ENCODE data around the gene AFF1. TPM values are rescaled to one million over a fixed set of nuclear protein-coding genes. Genes with fewer than 3 reads are reported as not detected.
"Not testable (repeated sequence)": the region's sequence is repeated elsewhere in the genome, so short reads cannot be mapped to it uniquely, and the experiment has no call there.

The AFF1 gene
- total RNA-seq, 3 donors from 2014 or later (not counting 1 experiment from before 2014, with no cell fraction given), result 87.9 to 93.4 (median 91.7) TPM

- 100% methylated on average over 2 of the region's 2 CpGs for WGBS (ENCODE audit: insufficient coverage)
- intact Hi-C loops (cut with micrococcal nuclease), result no loop called here
- Histone ChIP-seq H3K4me1 (ENCODE audit: control insufficient read depth, insufficient read depth, low read length) (peaks cover 5% of the 10 kb centered on the region), H3K36me3 (ENCODE audit: control insufficient read depth, insufficient read depth, low read length) (no peaks in the 10 kb centered on the region), H3K9me3 (ENCODE audit: control insufficient read depth, insufficient read depth, low read length) (no peaks in the 10 kb centered on the region), H3K4me3 (ENCODE audit: low read length) (no peak overlapping the region), H3K27me3 (ENCODE audit: control insufficient read depth, insufficient read depth, low read length) (no peaks in the 10 kb centered on the region), H3K27ac (ENCODE audit: low read length) (no peak overlapping the region)
- no peaks in the 10 kb centered on the region for H3K9me3 Mint-ChIP-seq
- DNase-seq (no peak), ATAC-seq (no peak)
- peaks cover 16 to 30% of the 10 kb centered on the region in 2 donors for H3K4me1 Mint-ChIP-seq
- peaks cover 7% of the 10 kb centered on the region for H3K36me3 Mint-ChIP-seq
- no peak for TF ChIP-seq CTCF (IDR thresholded peaks at IDR 0.05)
- no peak overlapping the region for H3K27ac Mint-ChIP-seq
- no peaks in the 10 kb centered on the region for H3K27me3 Mint-ChIP-seq (ENCODE audit: low read depth in 2 of 2)
- H3K4me3 Mint-ChIP-seq, result no peak overlapping the region
Observed at GRCh38 chr4:86980230-86980629, 45.4 kb downstream of the AFF1 start.

- Histone ChIP-seq H3K27ac (ENCODE audit: low read length) (no peak overlapping the region), H3K4me1 (ENCODE audit: control insufficient read depth, insufficient read depth, low read length) (peaks cover 5% of the 10 kb centered on the region), H3K36me3 (ENCODE audit: control insufficient read depth, insufficient read depth, low read length) (no peaks in the 10 kb centered on the region), H3K27me3 (ENCODE audit: control insufficient read depth, insufficient read depth, low read length) (no peaks in the 10 kb centered on the region), H3K4me3 (ENCODE audit: low read length) (no peak overlapping the region), H3K9me3 (ENCODE audit: control insufficient read depth, insufficient read depth, low read length) (no peaks in the 10 kb centered on the region)
- peak in 1 of 2 donors; percentile 34 for DNase-seq
- WGBS (ENCODE audit: insufficient coverage), result 27% methylated on average over 5 of the region's 5 CpGs
- TF ChIP-seq CTCF (IDR thresholded peaks at IDR 0.05), result no peak
- H3K27ac Mint-ChIP-seq, result peak overlapping the region in 1 of 2 donors; percentile 69
- H3K4me3 Mint-ChIP-seq, result no peak overlapping the region
- no peaks in the 10 kb centered on the region for H3K27me3 Mint-ChIP-seq (ENCODE audit: low read depth in 2 of 2)
- no peaks in the 10 kb centered on the region for H3K9me3 Mint-ChIP-seq
- ATAC-seq, result peak in 2 of 3 donors; percentile 17 to 44
- H3K4me1 Mint-ChIP-seq, result peaks cover 16 to 20% of the 10 kb centered on the region in 2 donors
- peaks cover 7% of the 10 kb centered on the region for H3K36me3 Mint-ChIP-seq
- intact Hi-C loops (cut with micrococcal nuclease), result no loop called here
Observed at GRCh38 chr4:86981789-86982188, 47.0 kb downstream of the AFF1 start.

- WGBS (ENCODE audit: insufficient coverage), result 96% methylated on average over 4 of the region's 5 CpGs
- intact Hi-C loops (cut with micrococcal nuclease); H3K36me3 ChIP-seq (ENCODE audit: control insufficient read depth, insufficient read depth, low read length); H3K27ac Mint-ChIP-seq; H3K27ac ChIP-seq (ENCODE audit: low read length); H3K4me3 ChIP-seq (ENCODE audit: low read length); H3K27me3 ChIP-seq (ENCODE audit: control insufficient read depth, insufficient read depth, low read length); H3K4me1 ChIP-seq (ENCODE audit: control insufficient read depth, insufficient read depth, low read length); DNase-seq; H3K4me1 Mint-ChIP-seq; H3K9me3 ChIP-seq (ENCODE audit: control insufficient read depth, insufficient read depth, low read length); H3K4me3 Mint-ChIP-seq; H3K9me3 Mint-ChIP-seq; H3K27me3 Mint-ChIP-seq (ENCODE audit: low read depth in 2 of 2); H3K36me3 Mint-ChIP-seq; ATAC-seq: not testable (repeated sequence)
Observed at GRCh38 chr4:86985852-86986251, 51.0 kb downstream of the AFF1 start.

DNA sequence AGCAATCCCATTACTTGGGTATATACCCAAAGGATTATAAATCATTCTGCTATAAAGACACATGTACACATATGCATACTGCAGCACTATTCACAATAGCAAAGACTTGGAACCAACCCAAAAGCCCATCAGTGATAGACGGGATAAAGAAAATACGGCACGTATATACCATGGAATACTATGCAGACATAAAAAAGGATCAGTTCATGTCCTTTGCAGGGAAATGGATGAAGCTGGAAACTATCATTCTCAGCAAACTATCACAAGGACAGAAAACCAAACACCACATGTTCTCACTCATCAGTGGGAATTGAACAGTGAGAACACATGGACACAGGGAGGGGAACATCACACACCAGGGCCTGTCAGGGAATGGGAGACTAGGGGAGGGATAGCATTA is 54.8 kb downstream of the AFF1 start:
- H3K27me3 ChIP-seq (ENCODE audit: control insufficient read depth, insufficient read depth, low read length); ATAC-seq; H3K27me3 Mint-ChIP-seq (ENCODE audit: low read depth in 2 of 2); H3K36me3 Mint-ChIP-seq; H3K4me3 Mint-ChIP-seq; H3K9me3 ChIP-seq (ENCODE audit: control insufficient read depth, insufficient read depth, low read length); H3K27ac ChIP-seq (ENCODE audit: low read length); H3K4me1 ChIP-seq (ENCODE audit: control insufficient read depth, insufficient read depth, low read length); H3K4me3 ChIP-seq (ENCODE audit: low read length); intact Hi-C loops (cut with micrococcal nuclease); DNase-seq; H3K36me3 ChIP-seq (ENCODE audit: control insufficient read depth, insufficient read depth, low read length); H3K27ac Mint-ChIP-seq; H3K4me1 Mint-ChIP-seq; H3K9me3 Mint-ChIP-seq: not testable (repeated sequence)
- 100% methylated on average over 3 of the region's 3 CpGs for WGBS (ENCODE audit: insufficient coverage)

Data from natural killer cell (primary cell).